HUES48 (cell line): ENCODE measurements around the gene GTF2F2.

Source experiments
- H3K27ac ChIP-seq: one replicate; pipeline ENCODE4 v1.7.0; 2013; ENCODE audit warnings: low read depth, low read length, inconsistent platforms
- H3K27me3 ChIP-seq: 2 replicates; pipeline ENCODE4 v1.6.1; 2013; ENCODE audit warnings: mild to moderate bottlenecking, low read length; ENCODE audit not compliant: control insufficient read depth, insufficient read depth
- H3K36me3 ChIP-seq: 2 replicates; pipeline ENCODE4 v1.6.1; 2013; ENCODE audit warnings: low read length; ENCODE audit not compliant: control insufficient read depth, insufficient read depth
- H3K4me1 ChIP-seq: 2 replicates; pipeline ENCODE4 v1.6.1; 2013; ENCODE audit warnings: mild to moderate bottlenecking, low read length; ENCODE audit not compliant: control insufficient read depth, insufficient read depth
- H3K4me3 ChIP-seq: 2 replicates; pipeline ENCODE4 v1.5.1; 2013; ENCODE audit warnings: mild to moderate bottlenecking, low read depth, low read length
- H3K9ac ChIP-seq: 2 replicates; pipeline ENCODE4 v1.6.1; 2013; ENCODE audit warnings: mild to moderate bottlenecking, low read depth, low read length, moderate library complexity
- H3K9me3 ChIP-seq: 2 replicates; pipeline ENCODE4 v1.6.1; 2013; ENCODE audit warnings: low read length; ENCODE audit not compliant: control insufficient read depth, insufficient read depth

GTF2F2 gene, protein sequence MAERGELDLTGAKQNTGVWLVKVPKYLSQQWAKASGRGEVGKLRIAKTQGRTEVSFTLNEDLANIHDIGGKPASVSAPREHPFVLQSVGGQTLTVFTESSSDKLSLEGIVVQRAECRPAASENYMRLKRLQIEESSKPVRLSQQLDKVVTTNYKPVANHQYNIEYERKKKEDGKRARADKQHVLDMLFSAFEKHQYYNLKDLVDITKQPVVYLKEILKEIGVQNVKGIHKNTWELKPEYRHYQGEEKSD

DNA sequence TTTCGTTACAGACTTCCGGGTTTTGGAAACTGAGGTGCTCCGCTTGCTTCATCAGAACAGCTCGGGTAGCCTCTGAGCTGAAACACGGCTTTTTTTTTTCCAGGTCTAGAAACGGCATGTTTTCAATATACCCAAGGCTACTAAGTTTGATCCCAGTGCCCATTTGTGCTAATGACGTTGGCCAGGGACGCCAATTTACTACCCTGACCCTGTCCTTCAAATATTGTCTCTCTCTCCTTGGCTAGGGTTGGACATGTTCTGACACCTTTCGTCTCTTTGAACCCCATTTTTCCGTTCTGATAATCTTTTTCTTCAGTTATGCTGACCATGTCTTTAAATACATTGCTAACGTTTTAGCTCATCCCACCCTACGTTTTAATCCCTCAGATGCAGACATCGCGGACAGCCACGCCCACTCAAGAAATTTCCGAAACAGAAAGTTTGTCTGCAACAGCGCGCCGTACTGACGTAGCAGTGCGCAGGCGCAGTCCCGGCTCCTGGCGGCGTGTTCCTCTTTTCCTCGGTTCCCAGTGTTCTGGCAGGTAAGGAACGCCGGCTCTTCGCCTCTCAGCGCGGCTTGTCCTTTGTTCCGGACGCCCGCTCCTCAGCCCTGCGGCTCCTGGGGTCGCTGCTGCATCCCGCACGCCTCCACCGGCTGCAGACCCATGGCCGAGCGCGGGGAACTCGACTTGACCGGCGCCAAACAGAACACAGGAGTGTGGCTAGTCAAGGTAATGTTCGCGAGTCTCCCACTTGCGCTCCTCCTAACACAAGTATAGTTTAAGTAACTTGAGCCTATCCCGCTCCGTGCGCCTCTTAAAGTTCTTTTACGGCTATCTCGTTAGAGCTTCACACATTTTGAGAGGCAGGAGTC, at the start of gene GTF2F2:
TSS of gene GTF2F2 (plus strand) at position 520 of the 874 bp plus-strand sequence. CDS start at position 666, 146 bp downstream.
- Histone ChIP-seq H3K9ac (peak within 1 kb of the TSS; percentile 89), H3K27me3 (no peaks in the 10 kb centered on the region), H3K4me1 (peaks cover 10% of the 10 kb centered on the region; the same call in 1 of the 2 replicates), H3K36me3 (no peaks in the 10 kb centered on the region), H3K9me3 (no peaks in the 10 kb centered on the region), H3K27ac (peak within 1 kb of the TSS; percentile 98), H3K4me3 (peak within 1 kb of the TSS; percentile 96)

- H3K4me3 ChIP-seq, result no peak overlapping the region
- no peaks in the 10 kb centered on the region for H3K27me3 ChIP-seq
- H3K9ac ChIP-seq, result no peak overlapping the region
- no peaks in the 10 kb centered on the region for H3K9me3 ChIP-seq
- H3K27ac ChIP-seq, result no peak overlapping the region
- H3K4me1 ChIP-seq, result no peaks in the 10 kb centered on the region
- no peaks in the 10 kb centered on the region for H3K36me3 ChIP-seq
Measured at GRCh38 chr13:45073809-45074208, 46.5 kb upstream of the GTF2F2 start.

DNA sequence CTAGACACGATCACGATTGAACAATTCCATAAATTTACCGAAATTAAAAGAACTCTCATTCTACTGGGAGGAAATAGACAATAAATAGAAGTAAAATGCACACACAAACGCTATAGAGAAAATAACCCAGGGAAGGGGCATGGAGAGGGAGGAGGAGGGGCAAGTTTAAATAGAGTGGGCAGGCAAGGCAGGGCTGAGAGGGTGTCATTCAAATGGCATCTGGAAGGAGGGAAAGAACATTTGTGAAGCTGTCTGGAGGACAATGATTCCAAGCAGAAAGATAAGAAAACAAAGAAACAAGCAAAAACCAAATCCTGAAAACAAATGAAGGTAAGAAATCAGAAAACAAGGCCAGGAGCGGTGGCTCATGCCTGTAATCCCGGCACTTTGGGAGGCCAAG, 45.6 kb upstream of the GTF2F2 start:
- H3K4me1 ChIP-seq, result no peaks in the 10 kb centered on the region
- H3K27me3 ChIP-seq, result no peaks in the 10 kb centered on the region
- H3K9me3 ChIP-seq, result no peaks in the 10 kb centered on the region
- H3K36me3 ChIP-seq, result no peaks in the 10 kb centered on the region
- no peak overlapping the region for H3K9ac ChIP-seq
- no peak overlapping the region for H3K4me3 ChIP-seq
- no peak overlapping the region for H3K27ac ChIP-seq

- no peaks in the 10 kb centered on the region for H3K27me3 ChIP-seq
- no peak overlapping the region for H3K9ac ChIP-seq
- no peak overlapping the region for H3K4me3 ChIP-seq
- H3K27ac ChIP-seq, result no peak overlapping the region
- H3K4me1 ChIP-seq, result no peaks in the 10 kb centered on the region
- H3K9me3 ChIP-seq, result no peaks in the 10 kb centered on the region
- H3K36me3 ChIP-seq, result no peaks in the 10 kb centered on the region
Measured at GRCh38 chr13:45078003-45078402, 42.3 kb upstream of the GTF2F2 start.

DNA sequence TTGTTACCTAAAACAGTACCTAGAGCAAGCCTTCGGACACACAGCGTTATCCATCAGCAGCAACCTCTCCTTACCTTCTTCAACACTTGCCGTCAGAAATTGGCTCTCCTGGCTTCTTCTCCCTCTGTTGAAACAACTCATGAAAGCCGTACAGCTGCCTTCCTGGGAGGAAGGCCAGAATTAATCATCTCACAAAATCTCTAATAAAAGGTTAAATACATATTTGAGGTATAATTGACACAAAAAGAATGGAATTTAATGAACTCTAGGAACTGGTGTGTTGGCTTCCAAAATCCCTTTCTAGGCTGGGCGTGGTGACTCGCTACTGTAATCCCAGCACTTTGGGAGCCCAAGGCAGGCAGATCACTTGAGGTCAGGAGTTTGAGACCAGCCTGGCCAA, 37.3 kb upstream of the GTF2F2 start:
- Histone ChIP-seq H3K36me3 (no peaks in the 10 kb centered on the region), H3K4me3 (no peak overlapping the region), H3K9ac (no peak overlapping the region), H3K4me1 (no peaks in the 10 kb centered on the region), H3K9me3 (no peaks in the 10 kb centered on the region), H3K27me3 (no peaks in the 10 kb centered on the region), H3K27ac (no peak overlapping the region)

DNA sequence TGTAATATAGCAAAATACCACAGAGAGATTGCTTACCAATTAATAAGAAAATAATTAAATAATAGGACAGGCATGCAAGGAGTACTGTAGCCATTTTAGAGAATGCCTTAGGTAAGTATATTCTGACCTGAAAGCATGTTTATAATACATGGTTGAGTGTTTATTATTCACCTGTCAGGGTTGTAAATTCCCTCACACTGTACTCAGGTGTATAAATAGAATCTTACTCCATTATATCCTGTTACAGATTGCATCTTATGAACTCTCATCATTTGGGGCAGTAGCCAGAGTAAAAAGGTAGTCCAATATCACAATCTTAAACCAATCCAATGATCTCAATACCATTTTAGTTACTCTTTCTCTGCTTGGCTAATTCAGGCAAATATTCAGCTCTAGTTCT, 35.8 kb upstream of the GTF2F2 start:
- no peaks in the 10 kb centered on the region for H3K27me3 ChIP-seq
- H3K4me3 ChIP-seq, result no peak overlapping the region
- no peaks in the 10 kb centered on the region for H3K36me3 ChIP-seq
- no peak overlapping the region for H3K9ac ChIP-seq
- no peaks in the 10 kb centered on the region for H3K4me1 ChIP-seq
- no peaks in the 10 kb centered on the region for H3K9me3 ChIP-seq
- no peak overlapping the region for H3K27ac ChIP-seq

GRCh38 chr13:45086484-45086883, 33.8 kb upstream of the GTF2F2 start:
- Histone ChIP-seq H3K27me3 (no peaks in the 10 kb centered on the region), H3K4me1 (no peaks in the 10 kb centered on the region), H3K9me3 (no peaks in the 10 kb centered on the region), H3K4me3 (no peak overlapping the region), H3K9ac (no peak overlapping the region), H3K36me3 (no peaks in the 10 kb centered on the region), H3K27ac (no peak overlapping the region)

DNA sequence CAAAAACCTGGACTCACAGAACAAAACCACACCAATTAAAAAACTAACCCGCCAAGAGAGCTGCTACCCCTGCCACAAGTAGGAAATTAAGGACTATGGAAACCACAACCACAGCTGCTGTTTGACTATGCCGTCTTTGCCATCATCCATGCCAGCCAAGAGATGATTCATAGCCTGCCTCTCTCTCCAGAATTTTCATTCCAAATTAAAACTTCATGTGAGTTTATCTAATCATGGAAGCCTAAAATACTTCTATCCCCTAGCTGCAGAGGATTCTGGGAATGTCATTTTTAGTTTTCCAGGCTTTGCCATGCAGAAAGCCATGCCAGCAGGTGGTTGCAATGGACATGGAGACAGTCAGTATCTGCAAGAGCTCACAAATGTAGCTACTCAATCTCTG, 27.6 kb upstream of the GTF2F2 start:
- H3K36me3 ChIP-seq, result no peaks in the 10 kb centered on the region

GRCh38 chr13:45100573-45101262, 19.6 kb upstream of the GTF2F2 start:
- H3K27ac ChIP-seq, result peak overlapping the region; percentile 54
- no peaks in the 10 kb centered on the region for H3K36me3 ChIP-seq
- no peak overlapping the region for H3K9ac ChIP-seq

More for the DNA sequence above, 27.6 kb upstream of the GTF2F2 start:
- H3K27me3 ChIP-seq, result no peaks in the 10 kb centered on the region
- no peak overlapping the region for H3K9ac ChIP-seq
- no peaks in the 10 kb centered on the region for H3K4me1 ChIP-seq
- H3K27ac ChIP-seq, result no peak overlapping the region
- no peaks in the 10 kb centered on the region for H3K9me3 ChIP-seq
- no peak overlapping the region for H3K4me3 ChIP-seq

GRCh38 chr13:45101327-45102018, 18.8 kb upstream of the GTF2F2 start:
- Histone ChIP-seq H3K9ac (no peak overlapping the region), H3K27me3 (no peaks in the 10 kb centered on the region), H3K27ac (peak overlapping the region; percentile 54), H3K36me3 (no peaks in the 10 kb centered on the region), H3K9me3 (no peaks in the 10 kb centered on the region), H3K4me3 (no peak overlapping the region), H3K4me1 (peaks cover 28% of the 10 kb centered on the region)

More at GRCh38 chr13:45100573-45101262, 19.6 kb upstream of the GTF2F2 start:
- Histone ChIP-seq H3K27me3 (no peaks in the 10 kb centered on the region), H3K9me3 (no peaks in the 10 kb centered on the region), H3K4me3 (no peak overlapping the region), H3K4me1 (peaks cover 28% of the 10 kb centered on the region)
